Bone marrow (tissue), 2 donors: ENCODE data around the gene CHN2.

Experiments used
- DNase-seq, 2 donors: peaks; one replicate each; lab custom pipeline; 2025; lab: John Stamatoyannopoulos, UW

Gene CHN2

GRCh38 chr7:29228289-29229011, 33.9 kb downstream of the CHN2 start:
- DNase-seq: no peak

- no peak for DNase-seq
These were observed 34.5 kb downstream of the CHN2 start for GRCh38 chr7:29229066-29229465.

GRCh38 chr7:29229946-29230345, 35.4 kb downstream of the CHN2 start:
- no peak for DNase-seq

GRCh38 chr7:29230871-29231345, 36.3 kb downstream of the CHN2 start:
- no peak for DNase-seq

GRCh38 chr7:29231671-29232232, 37.2 kb downstream of the CHN2 start:
- DNase-seq: no peak

GRCh38 chr7:29234438-29234837, 39.9 kb downstream of the CHN2 start:
- no peak for DNase-seq

GRCh38 chr7:29236071-29236580, 41.6 kb downstream of the CHN2 start:
- DNase-seq: no peak

GRCh38 chr7:29236649-29237048, 42.1 kb downstream of the CHN2 start:
- no peak for DNase-seq

- DNase-seq: no peak
These were observed 42.9 kb downstream of the CHN2 start for GRCh38 chr7:29237489-29237888.

GRCh38 chr7:29239638-29240037, 45.1 kb downstream of the CHN2 start:
- no peak for DNase-seq

- no peak for DNase-seq
These were observed 47.7 kb downstream of the CHN2 start for GRCh38 chr7:29242265-29242664.

GRCh38 chr7:29243910-29244655, 49.5 kb downstream of the CHN2 start:
- DNase-seq: no peak

GRCh38 chr7:29247224-29247962, 52.8 kb downstream of the CHN2 start:
- no peak for DNase-seq

- DNase-seq: no peak
These were observed 53.3 kb downstream of the CHN2 start for GRCh38 chr7:29247963-29248236.

- no peak for DNase-seq
These were observed 54.3 kb downstream of the CHN2 start for GRCh38 chr7:29248713-29249382.

GRCh38 chr7:29249383-29249750, 54.8 kb downstream of the CHN2 start:
- DNase-seq: no peak

GRCh38 chr7:29249860-29250259, 55.3 kb downstream of the CHN2 start:
- no peak for DNase-seq

GRCh38 chr7:29253225-29253624, 58.6 kb downstream of the CHN2 start:
- no peak for DNase-seq

GRCh38 chr7:29254591-29254990, 60.0 kb downstream of the CHN2 start:
- DNase-seq: no peak

GRCh38 chr7:29255199-29255878, 60.8 kb downstream of the CHN2 start:
- no peak for DNase-seq
